Bronchial epithelial cell (primary cell): ENCODE data around the gene GPC5. TPM values are rescaled to one million over a fixed set of nuclear protein-coding genes. Genes with fewer than 3 reads are reported as not detected.

Experiments used
- DNase-seq: peaks from one replicate; pipeline ENCODE4 v3.0.0-alpha.2; 2010; ENCODE audit warnings: low read depth
- FAIRE-seq: peaks from 2 replicates; lab custom pipeline; 2011; peaks lifted over from hg19 to GRCh38; lab: Jason Lieb, UNC
- H3K27me3 ChIP-seq: 2 replicates; pipeline ENCODE4 v1.5.1; 2011; ENCODE audit warnings: low read length; ENCODE audit not compliant: control insufficient read depth, insufficient read depth
- H3K36me3 ChIP-seq: 2 replicates; pipeline ENCODE4 v1.5.1; 2011; ENCODE audit warnings: low read length; ENCODE audit not compliant: control insufficient read depth, insufficient read depth
- H3K4me3 ChIP-seq: 2 replicates; pipeline ENCODE4 v1.5.1; 2011; ENCODE audit warnings: mild to moderate bottlenecking, low read depth, low read length, control low read depth
- CTCF ChIP-seq: IDR thresholded peaks from 2 replicates; pipeline ENCODE4 v1.5.1; 2011; ENCODE audit warnings: mild to moderate bottlenecking, moderate library complexity, low read length, control low read depth, inconsistent platforms; ENCODE audit not compliant: insufficient read depth, severe bottlenecking
- total RNA-seq: library from RNA; depleted of rRNA; stranded (reverse); fragments of >200 nt; gene quantifications from 2 replicates; pipeline ENCODE4 v1.2.1, GENCODE V29; 2014

GPC5 gene
- total RNA-seq, 1 donor from 2014 or later = 1.8 TPM

GRCh38 chr13:92196591-92197256, 798.3 kb downstream of the GPC5 start:
- FAIRE-seq (no peak), DNase-seq (no peak)
- Histone ChIP-seq H3K36me3 (no peaks in the 10 kb centered on the region), H3K4me3 (no peak overlapping the region), H3K27me3 (no peaks in the 10 kb centered on the region)
- no peak for TF ChIP-seq CTCF

- no peak for FAIRE-seq
- no peak for DNase-seq
- Histone ChIP-seq H3K4me3 (no peak overlapping the region), H3K36me3 (no peaks in the 10 kb centered on the region), H3K27me3 (no peaks in the 10 kb centered on the region)
- TF ChIP-seq CTCF = no peak
These were observed 799.2 kb downstream of the GPC5 start for GRCh38 chr13:92197669-92198068.

GRCh38 chr13:92218615-92219014, 820.2 kb downstream of the GPC5 start:
- no peak for TF ChIP-seq CTCF
- Histone ChIP-seq H3K27me3 (no peaks in the 10 kb centered on the region), H3K4me3 (no peak overlapping the region), H3K36me3 (no peaks in the 10 kb centered on the region)
- FAIRE-seq (no peak), DNase-seq (no peak)

GRCh38 chr13:92221916-92222315, 823.5 kb downstream of the GPC5 start:
- no peak for FAIRE-seq
- no peak for DNase-seq
- TF ChIP-seq CTCF = no peak

GRCh38 chr13:92224052-92224821, 825.8 kb downstream of the GPC5 start:
- FAIRE-seq (no peak), DNase-seq (peak; percentile 0)
- Histone ChIP-seq H3K4me3 (no peak overlapping the region), H3K36me3 (no peaks in the 10 kb centered on the region), H3K27me3 (no peaks in the 10 kb centered on the region)
- no peak for TF ChIP-seq CTCF

More at GRCh38 chr13:92221916-92222315, 823.5 kb downstream of the GPC5 start:
- H3K36me3 ChIP-seq = no peaks in the 10 kb centered on the region
- no peaks in the 10 kb centered on the region for H3K27me3 ChIP-seq
- no peak overlapping the region for H3K4me3 ChIP-seq

- no peaks in the 10 kb centered on the region for H3K36me3 ChIP-seq
- FAIRE-seq = no peak
- no peak for TF ChIP-seq CTCF
- H3K27me3 ChIP-seq = no peaks in the 10 kb centered on the region
- no peak overlapping the region for H3K4me3 ChIP-seq
- no peak for DNase-seq
These were observed 826.4 kb downstream of the GPC5 start for GRCh38 chr13:92224825-92225224.
